ENCODE measurements around the gene ASB15.

The ASB15 gene

GRCh38 chr7:123633553-123633952, 31.9 kb downstream of the ASB15 start:
- TF ChIP-seq NFIC (IDR thresholded peaks at IDR 0.05): no peak
- TF ChIP-seq, protein P1, sequence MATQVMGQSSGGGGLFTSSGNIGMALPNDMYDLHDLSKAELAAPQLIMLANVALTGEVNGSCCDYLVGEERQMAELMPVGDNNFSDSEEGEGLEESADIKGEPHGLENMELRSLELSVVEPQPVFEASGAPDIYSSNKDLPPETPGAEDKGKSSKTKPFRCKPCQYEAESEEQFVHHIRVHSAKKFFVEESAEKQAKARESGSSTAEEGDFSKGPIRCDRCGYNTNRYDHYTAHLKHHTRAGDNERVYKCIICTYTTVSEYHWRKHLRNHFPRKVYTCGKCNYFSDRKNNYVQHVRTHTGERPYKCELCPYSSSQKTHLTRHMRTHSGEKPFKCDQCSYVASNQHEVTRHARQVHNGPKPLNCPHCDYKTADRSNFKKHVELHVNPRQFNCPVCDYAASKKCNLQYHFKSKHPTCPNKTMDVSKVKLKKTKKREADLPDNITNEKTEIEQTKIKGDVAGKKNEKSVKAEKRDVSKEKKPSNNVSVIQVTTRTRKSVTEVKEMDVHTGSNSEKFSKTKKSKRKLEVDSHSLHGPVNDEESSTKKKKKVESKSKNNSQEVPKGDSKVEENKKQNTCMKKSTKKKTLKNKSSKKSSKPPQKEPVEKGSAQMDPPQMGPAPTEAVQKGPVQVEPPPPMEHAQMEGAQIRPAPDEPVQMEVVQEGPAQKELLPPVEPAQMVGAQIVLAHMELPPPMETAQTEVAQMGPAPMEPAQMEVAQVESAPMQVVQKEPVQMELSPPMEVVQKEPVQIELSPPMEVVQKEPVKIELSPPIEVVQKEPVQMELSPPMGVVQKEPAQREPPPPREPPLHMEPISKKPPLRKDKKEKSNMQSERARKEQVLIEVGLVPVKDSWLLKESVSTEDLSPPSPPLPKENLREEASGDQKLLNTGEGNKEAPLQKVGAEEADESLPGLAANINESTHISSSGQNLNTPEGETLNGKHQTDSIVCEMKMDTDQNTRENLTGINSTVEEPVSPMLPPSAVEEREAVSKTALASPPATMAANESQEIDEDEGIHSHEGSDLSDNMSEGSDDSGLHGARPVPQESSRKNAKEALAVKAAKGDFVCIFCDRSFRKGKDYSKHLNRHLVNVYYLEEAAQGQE (IDR thresholded peaks at IDR 0.05; ENCODE audit: low read depth): no peak

GRCh38 chr7:123635551-123636359, 34.1 kb downstream of the ASB15 start:
- TF ChIP-seq CEBPB (IDR thresholded peaks at IDR 0.05): no peak
- TF ChIP-seq, protein P2, sequence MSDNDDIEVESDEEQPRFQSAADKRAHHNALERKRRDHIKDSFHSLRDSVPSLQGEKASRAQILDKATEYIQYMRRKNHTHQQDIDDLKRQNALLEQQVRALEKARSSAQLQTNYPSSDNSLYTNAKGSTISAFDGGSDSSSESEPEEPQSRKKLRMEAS (IDR thresholded peaks at IDR 0.05): no peak
- peak; percentile 71 for TF ChIP-seq RAD21 (IDR thresholded peaks at IDR 0.05; ENCODE audit: low read depth)
- TF ChIP-seq CREB1 (IDR thresholded peaks at IDR 0.05; ENCODE audit: low read depth): no peak

DNA sequence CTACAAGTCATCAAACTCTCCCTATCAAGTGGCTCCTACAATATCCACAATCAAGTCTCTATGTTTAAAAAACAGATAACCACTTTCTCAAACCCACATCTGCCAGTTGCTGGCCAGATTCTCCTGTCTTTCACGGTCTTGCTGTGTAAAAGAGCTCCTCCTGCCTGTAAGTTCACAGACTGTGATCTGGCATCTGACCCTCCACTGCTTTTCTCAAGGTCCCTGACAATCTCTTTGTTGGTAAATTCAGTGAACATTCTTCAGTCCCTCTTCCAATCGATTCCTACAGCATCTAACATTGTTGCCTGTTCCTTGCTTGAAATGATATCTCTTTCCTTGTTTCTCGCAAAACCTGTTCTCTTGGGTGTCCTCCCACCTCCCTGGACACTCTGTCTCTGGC, 35.6 kb downstream of the ASB15 start:
- TF ChIP-seq CREB1 (IDR thresholded peaks at IDR 0.05; ENCODE audit: low read depth) (no peak), TCF12 (IDR thresholded peaks at IDR 0.05; ENCODE audit: low read depth) (no peak)
- TF ChIP-seq, protein P1 (IDR thresholded peaks at IDR 0.05; ENCODE audit: low read depth): no peak
- TF ChIP-seq, protein P2 (IDR thresholded peaks at IDR 0.05): no peak
- TF ChIP-seq, protein P3, sequence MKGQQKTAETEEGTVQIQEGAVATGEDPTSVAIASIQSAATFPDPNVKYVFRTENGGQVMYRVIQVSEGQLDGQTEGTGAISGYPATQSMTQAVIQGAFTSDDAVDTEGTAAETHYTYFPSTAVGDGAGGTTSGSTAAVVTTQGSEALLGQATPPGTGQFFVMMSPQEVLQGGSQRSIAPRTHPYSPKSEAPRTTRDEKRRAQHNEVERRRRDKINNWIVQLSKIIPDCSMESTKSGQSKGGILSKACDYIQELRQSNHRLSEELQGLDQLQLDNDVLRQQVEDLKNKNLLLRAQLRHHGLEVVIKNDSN (IDR thresholded peaks at IDR 0.05): no peak

GRCh38 chr7:123637878-123638277, 36.3 kb downstream of the ASB15 start:
- TF ChIP-seq EGR1 (IDR thresholded peaks at IDR 0.05) (no peak), CREB1 (IDR thresholded peaks at IDR 0.05; ENCODE audit: low read depth) (no peak), TEAD4 (IDR thresholded peaks at IDR 0.05) (no peak), YY1 (IDR thresholded peaks at IDR 0.05; ENCODE audit: low read depth) (no peak), ZBTB7A (IDR thresholded peaks at IDR 0.05; ENCODE audit: low read depth) (no peak), FOXM1 (IDR thresholded peaks at IDR 0.05; ENCODE audit: borderline replicate concordance, low read depth) (no peak), EP300 (IDR thresholded peaks at IDR 0.05; ENCODE audit: borderline replicate concordance) (no peak), CEBPB (IDR thresholded peaks at IDR 0.05) (no peak), TCF12 (IDR thresholded peaks at IDR 0.05; ENCODE audit: low read depth) (no peak), NFIC (IDR thresholded peaks at IDR 0.05) (no peak), RAD21 (IDR thresholded peaks at IDR 0.05; ENCODE audit: low read depth) (no peak), TAF1 (IDR thresholded peaks at IDR 0.05; ENCODE audit: low read depth) (no peak)
- TF ChIP-seq, protein P2 (IDR thresholded peaks at IDR 0.05): no peak
- TF ChIP-seq, protein P3 (IDR thresholded peaks at IDR 0.05): no peak
- TF ChIP-seq, protein P1 (IDR thresholded peaks at IDR 0.05; ENCODE audit: low read depth): no peak

DNA sequence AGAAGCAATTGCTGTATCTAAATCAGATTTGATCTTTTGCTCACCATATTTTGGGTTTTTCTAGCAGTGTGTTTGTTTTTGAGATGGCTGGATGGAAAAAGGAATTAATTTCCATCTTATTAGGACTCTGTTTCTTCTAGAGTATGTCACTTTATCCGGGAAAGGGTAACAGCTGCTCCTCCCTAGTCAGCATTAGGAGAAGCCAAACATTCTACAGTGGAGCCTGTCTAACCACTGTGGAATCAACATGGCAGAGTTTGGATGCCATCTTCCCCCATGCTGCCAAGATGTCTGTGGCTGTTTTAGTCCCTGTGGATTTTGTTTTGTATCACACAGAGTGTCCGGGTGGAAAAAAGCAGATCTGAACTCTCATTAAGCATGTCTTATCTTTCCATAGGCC, 38.0 kb downstream of the ASB15 start:
- TF ChIP-seq TEAD4 (IDR thresholded peaks at IDR 0.05): no peak
- no peak for TF ChIP-seq YY1 (IDR thresholded peaks at IDR 0.05; ENCODE audit: low read depth)
- TF ChIP-seq EP300 (IDR thresholded peaks at IDR 0.05; ENCODE audit: borderline replicate concordance): no peak
- TF ChIP-seq, protein P2 (IDR thresholded peaks at IDR 0.05): no peak
- TF ChIP-seq CREB1 (IDR thresholded peaks at IDR 0.05; ENCODE audit: low read depth): no peak
- TF ChIP-seq NFIC (IDR thresholded peaks at IDR 0.05): no peak
- TF ChIP-seq RAD21 (IDR thresholded peaks at IDR 0.05; ENCODE audit: low read depth): no peak
- TF ChIP-seq TAF1 (IDR thresholded peaks at IDR 0.05; ENCODE audit: low read depth): no peak
- TF ChIP-seq, protein P1 (IDR thresholded peaks at IDR 0.05; ENCODE audit: low read depth): no peak
- TF ChIP-seq ZBTB7A (IDR thresholded peaks at IDR 0.05; ENCODE audit: low read depth): no peak
- TF ChIP-seq CEBPB (IDR thresholded peaks at IDR 0.05): no peak
- no peak for TF ChIP-seq TCF12 (IDR thresholded peaks at IDR 0.05; ENCODE audit: low read depth)

All from Ishikawa (cell line).